Measurements from ENCODE around the gene ALG9.

- TF ChIP-seq CTCF (optimal IDR thresholded peaks at IDR 0.05 in 1 of 3, IDR thresholded peaks at IDR 0.05 in 1 of 3, conservative IDR thresholded peaks at IDR 0.05 in 1 of 3; ENCODE audit: extremely low read depth in 1 of 3, insufficient read depth in 2 of 3, low read length in 3 of 3) (no peak), EZH2 (IDR thresholded peaks at IDR 0.05; ENCODE audit: low read length) (no peak)
These were observed 77.5 kb downstream of the ALG9 start for GRCh38 chr11:111793863-111794262.
